IPS DF 4.7 (cell line): ENCODE measurements around the gene CCSER1.

Source experiments
- DNase-seq: peaks from one replicate; pipeline ENCODE4 v3.0.0-alpha.2; 2013; ENCODE audit warnings: low spot score; ENCODE audit errors: extremely low read depth

The CCSER1 gene

DNA sequence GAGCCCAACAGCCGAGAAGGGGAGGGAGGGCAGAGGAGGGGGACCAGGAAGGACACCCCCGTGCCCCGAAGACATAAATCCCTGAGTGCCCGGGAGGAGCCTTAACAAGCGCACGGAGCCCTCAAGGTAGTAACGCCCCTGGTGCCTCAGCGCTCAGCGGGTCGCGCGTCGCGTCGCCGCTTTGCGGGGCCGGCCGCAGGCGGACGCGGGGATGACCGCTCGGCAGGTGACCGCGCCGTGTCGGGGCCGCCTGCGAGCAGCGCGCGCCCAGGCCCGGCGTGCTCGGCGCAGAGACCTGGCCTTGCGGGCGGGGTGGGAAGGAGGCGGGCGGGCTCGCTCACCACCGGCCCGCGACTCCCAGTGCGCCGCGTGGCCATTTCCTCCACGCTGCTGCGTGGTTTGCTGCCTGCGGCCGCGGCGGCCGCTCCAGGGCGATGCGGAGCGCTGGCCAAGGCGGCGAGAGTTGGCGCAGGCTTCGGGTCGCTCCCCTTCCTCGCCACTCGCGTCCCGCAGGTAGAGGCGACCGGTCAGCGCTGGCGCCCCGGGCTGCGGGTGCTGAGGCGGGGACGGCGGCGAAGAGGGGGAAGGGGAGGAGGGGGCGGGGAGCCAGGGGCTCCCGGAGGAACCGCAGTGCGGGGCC is 632 bp downstream of the CCSER1 start:
- DNase-seq, result no peak

DNA sequence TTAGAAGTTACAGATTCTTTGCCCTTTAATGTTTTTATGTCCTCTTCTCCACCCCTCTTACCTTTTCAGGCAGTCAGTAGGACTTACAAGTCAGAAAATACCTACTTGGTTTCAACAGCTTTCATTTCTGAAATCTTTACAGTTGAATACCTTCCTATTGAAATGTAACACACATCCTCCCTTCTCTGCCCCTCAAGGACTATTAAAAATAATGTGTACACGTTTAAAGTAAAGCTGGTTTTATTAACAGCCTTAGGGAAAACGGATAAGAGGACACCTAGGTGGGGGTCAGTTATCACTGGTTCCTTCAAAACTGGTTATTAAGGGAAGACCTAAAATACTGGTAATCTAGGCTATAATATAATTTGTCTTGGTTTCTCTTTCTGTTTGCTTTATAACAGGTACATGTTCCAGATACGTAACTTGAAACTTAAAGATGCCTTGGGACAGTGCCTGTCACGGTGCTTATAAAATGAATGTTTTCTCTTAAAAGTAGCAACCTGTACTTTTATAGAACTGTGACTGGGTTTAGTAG is 1.8 kb downstream of the CCSER1 start:
- DNase-seq, result no peak

DNA sequence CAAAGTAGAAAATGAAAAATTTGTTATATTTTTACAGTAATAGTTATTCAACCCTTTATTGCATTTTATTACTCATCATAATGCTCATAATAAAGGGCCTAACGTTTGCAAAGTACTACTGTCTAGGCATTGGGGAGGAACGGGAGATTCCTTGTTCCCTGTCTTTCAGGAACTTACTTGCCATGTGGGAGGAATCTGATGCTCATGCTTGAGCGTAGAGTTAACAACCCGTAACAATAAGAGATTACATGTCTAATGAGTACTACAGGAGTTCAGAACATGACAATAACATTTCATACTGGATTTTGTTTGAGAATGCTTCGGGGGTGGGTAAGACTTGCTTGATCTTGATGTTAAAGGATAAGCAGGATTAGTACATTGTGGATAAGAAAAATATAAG is 2.9 kb downstream of the CCSER1 start:
- DNase-seq, result no peak

DNA sequence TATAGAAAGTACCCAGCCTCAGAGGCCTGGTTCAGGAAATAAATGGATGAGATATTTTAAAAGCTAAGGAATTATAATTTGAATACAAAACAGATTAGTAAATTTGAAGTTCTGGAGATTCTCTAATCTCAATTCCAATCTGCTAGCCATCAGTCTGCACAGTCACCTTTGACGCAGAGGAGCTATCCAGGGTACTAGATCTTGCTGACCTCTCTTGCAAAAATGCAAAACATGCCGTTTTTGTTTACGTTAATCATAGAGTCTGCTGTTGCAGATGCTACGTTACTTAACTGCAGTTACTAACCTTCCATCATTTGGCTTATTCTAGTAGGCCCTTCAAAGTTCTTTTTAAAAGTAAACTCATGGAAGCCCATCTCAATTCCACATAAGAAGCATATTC is 10.4 kb downstream of the CCSER1 start:
- DNase-seq, result no peak

DNA sequence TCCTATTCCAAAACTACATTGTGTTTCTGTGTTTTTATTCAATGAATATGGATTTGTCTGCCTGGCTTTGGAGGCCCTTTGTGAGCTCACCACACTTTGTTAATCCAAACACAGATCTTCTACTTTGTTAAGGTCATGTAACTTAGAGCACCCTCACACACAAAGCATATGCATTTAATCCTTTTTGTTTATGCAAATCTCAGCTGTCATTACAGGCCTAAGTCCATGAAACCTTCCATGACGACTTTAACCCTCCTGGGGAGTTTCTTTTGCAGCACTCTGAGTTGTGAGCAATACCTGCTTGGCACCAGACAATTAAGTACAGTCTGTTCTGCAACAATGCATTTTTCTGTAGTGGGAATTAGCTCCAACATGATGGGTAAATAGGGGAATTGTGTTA is 14.9 kb downstream of the CCSER1 start:
- DNase-seq, result no peak

DNA sequence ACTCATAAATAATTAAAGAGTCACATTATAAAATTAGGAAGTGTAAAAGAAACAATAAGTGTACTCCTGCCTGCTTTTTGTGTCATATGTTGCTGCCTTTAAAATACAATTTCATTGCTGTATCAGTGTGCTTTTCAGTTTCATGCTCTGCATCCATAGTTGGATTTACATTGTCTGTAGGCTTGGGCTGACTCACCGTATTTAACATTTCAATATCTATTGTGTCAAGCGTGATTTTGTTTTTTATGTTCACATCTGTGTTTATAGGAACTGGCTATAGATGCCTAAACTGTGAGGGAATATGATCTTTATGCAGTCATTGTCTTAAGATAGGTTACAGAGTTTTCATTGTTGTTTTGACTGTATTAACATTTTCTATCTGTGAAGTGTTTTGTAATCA is 18.1 kb downstream of the CCSER1 start:
- no peak for DNase-seq

DNA sequence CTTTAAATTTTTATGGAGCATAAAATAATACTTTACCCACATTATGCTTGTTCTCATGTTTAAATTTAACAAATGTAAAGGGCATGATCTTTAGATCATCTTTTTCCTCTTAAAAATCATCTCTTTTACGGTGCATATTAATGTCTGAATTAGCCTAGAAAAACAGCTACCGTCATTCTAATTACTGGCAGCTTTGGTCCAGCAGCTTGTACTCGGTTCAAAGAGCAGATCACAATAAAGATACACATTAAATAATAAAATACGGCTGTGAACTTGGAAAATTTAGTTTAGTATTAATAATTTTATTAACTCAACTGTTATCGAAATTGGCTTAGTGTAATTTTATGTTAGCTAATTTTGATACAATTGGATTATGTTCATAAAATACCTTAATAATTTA is 19.1 kb downstream of the CCSER1 start:
- no peak for DNase-seq

DNA sequence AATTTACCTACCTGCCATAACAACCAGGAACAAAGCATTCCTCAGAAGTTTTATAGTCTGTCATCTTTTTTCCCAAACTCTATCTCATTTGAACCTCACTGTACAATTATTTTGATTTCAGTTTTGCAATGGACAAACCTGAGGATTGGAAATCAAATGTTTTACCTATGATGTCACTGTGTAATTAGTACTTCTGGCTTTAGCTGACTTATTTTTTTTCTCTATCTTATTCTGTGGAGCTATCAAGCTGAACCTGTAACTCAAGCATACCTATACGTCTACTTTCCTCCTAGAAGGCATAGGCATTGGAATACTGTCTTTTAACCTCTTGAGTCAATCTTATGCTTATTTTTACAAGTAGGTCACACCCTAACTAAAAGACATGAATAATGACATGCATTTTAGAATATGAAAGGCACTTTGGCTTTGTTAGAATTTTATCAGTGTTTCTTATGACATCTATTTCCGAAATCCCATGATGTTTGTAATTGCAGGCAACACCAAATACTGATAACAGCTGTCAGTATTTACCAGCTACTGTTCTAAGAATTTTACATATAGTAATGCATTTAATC is 21.5 kb downstream of the CCSER1 start:
- DNase-seq, result no peak

DNA sequence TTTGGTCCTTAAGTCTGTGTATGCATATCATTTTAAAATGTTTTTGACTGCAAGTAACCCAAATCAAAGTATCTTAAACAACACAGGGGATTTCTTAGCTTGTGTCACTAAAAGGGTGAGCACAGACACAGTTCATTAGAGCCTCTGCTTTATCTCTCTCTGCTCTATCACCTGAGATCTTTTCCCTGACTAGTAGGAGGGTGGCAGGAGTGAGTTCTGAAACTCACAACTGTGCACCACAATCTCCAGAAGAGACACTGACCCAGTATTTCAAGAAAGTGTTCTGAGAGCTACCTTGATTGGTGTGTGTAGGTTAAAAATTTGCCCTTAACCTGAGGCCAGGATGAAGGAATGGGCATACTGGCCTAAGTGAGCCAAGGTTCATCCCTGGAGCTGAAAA is 24.8 kb downstream of the CCSER1 start:
- DNase-seq, result no peak

DNA sequence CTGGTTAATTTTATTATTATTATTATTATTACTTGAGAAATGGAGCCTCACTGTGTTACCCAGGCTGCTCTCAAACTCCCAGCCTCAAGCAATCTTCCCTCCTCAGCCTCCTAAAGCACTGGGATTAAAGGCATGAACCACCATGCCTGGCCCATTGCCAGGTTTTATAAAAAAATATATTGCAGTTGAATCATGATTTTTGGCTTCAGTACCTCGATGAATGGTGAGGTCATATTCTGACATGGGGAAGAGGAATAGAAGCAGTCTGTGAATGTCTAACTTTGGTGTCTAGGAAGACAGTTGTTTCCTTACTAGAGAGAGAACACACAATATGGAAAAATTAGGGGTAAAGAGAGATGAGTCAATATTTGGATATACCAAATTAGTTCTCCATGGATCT is 32.0 kb downstream of the CCSER1 start:
- DNase-seq, result no peak

DNA sequence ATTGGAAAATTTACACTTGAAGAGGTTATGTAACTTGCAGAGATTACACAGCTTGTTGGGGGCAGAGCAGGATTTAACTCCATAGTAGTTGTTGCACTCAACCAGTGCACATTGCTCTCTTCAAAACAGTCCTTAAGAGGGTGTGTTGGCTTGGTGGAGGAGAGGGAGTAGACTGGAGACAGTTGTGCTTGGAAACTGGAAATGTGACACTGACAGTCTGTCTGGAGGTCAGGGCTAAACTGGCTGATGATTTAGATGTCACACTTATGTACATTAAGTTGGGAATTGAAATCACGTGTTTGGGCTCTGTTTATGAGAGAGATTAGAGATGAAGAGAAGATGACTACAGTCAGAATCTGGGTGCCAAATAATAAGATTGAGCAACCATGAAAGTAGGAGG is 32.9 kb downstream of the CCSER1 start:
- DNase-seq, result no peak

DNA sequence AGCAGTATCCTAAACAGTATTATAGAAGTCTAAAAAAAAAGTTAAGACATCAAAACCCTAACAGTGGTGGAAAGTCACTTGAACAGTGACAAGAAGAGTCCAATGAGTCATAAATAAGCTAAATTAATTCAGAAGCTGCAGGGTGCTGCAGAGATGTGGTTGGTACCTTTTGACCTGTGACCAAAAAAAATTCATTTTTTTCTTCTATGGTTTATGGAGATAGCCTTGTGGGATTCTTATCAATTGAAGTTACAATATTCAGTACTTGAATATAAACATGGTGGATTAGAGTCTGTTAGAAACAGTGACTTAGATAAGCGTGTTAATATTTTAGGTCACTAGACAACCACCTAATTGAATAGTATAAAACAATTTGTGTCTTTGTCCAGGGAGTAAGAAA is 35.4 kb downstream of the CCSER1 start:
- no peak for DNase-seq

DNA sequence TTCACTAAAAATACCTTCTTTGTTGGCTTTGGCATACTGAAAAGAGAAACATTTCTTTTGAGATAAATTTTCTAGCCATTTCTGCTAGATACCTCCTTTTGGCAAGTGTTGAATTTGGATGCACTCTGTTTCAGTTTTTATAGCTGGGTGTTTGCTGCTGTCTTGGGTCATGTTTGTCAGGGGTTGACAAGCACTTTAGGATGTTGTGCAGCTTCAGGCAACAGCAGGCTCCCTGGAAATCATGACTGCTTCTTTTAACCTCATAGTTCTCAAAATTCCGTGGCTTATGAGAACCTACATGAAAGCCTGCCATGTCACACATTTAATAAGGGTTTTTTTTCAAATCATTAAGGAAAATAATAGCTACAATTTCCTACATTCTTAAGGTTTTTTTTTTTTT is 36.7 kb downstream of the CCSER1 start:
- DNase-seq, result no peak

DNA sequence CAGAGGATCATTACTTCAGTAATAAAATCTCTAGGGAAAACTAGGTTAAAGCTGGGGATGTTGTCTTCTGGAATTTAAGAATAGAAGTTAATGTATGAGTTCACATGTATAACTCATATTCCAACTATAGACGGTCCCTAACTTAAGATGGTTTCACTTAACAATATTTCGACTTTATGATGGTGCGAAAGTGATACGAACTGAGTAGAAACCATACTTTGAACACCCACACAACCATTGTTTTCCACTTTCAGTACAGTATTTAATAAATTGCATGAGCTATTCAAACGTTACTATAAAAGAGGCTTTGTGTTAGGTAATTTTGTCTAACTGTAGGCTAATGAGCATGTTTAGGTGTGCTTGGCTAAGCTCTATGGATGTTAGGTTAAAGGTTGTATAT is 38.7 kb downstream of the CCSER1 start:
- no peak for DNase-seq

DNA sequence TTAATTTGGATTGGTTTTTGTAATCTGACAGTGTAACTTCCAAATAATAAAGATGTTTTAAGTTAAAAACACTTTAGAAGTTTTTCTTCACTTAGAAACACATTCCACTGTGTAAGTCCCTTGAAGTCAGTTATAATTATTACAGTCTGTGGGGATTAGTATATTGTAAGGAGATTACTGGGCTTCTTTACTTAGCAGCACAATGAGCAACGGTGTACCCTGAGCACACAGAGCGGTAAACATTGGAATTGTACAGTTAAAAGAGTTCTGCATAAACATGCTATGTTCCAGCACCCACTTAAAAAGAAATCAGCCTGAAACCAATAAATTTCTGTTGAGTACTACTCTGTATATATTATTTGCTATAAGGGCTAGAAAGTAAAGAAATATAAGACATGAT is 44.3 kb downstream of the CCSER1 start:
- DNase-seq, result no peak

DNA sequence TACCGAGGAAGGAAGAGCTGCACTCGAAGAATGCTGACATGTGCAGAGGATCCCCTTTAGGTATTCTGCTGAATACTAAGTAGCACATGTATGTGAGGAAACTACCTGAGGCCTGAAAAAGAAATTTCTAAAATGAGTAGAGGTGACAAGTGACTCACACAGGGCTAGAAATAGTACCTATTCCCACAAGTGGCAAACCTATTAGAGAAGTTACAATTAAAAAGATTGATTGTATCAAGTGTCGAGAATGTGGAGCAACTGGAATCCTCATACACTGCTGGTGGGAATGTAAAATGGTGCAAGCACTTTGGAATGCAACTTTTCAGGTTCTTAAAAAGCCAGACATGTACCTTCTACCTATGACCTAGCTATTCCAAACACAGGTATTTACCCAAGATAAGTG is 47.4 kb downstream of the CCSER1 start:
- no peak for DNase-seq

DNA sequence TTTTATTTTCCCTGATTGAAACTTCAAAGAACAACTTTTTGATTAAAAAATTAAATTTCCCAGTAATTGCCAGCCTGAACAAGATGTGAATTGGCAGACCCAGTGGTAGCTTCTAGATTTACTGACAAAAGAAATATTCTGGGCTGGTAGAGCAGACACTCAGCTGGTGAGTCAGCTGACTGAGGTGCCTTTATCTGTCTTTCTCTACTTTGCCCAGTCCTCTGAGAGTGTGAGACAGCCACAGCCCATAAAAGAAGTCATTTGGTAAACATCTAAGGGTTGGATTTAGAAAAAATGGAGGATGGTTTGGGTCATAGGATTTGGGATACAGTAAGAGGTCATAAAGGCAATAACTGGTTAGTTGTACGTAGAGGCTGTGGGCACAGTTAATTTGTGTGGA is 54.5 kb downstream of the CCSER1 start:
- DNase-seq, result no peak

DNA sequence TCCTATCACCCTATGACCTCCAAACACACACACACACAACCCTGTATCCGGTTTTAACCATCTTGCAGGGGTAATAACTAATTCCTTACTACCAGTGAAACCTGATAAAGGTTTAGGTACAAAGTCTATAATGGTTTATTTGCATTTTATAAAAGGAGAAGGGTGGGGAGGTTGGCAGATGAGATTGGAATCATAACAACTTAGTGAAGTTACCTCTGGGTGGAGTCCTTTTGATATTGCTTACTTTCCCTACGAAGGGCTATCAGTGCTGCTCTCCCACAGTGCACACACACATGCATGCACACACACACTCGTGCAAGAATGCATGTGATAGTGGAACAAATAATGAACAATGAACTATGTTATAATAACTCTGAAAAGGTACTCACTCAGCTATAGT is 56.1 kb downstream of the CCSER1 start:
- no peak for DNase-seq

DNA sequence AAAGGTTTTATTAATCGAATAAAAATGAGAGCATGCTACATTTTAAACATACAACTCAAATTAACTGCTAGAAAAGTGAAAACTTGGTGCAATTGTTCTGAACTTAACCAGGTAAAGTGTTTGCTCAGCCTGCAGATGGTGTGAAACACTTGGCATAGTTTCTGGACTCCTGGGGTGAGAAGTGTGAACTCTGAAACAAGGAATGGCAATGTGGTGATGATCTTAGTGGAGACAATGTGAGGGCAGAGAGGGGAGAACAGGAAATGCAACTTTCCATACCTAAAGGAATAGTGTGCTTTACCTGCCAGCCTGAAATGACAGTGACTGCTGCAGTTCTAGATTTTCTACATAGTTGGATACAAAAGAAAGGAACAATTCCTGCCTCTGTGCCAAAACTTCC is 57.4 kb downstream of the CCSER1 start:
- DNase-seq, result no peak

DNA sequence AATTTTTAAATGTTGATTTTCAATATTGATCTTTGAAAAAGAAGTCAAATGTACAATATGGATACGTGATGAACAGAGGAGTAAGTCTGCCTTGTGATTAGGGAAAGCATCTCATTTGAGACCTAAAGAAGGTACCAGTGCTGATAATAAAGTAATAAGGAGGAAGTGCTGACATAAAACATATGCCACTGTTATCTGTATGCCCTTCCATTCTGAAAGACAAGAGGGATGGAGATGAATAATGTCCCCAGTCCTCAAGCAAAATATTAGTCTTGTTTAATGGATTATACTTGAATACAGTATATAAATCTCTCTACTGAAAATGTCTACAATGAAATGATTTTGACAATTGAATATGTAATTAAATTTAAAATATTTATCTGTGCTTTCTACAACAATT is 58.2 kb downstream of the CCSER1 start:
- DNase-seq, result no peak

DNA sequence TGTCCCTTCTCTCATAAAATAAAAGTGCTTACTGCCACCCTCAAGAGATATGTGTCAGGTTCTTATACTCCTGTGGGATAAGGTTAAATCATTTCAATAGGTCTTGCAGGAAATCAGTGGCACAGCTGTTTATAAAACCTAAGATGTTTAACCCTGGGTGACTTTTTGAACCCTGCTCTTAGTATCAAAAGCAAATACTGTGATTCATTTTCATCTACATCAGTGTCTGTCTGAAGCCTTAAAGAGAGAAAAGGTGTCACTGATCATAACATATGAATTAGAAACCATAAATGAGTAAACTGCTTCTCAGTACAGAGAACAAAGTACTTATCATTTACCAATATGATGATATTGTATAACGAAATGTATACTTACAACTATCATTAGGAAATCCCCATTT is 59.0 kb downstream of the CCSER1 start:
- DNase-seq, result no peak

DNA sequence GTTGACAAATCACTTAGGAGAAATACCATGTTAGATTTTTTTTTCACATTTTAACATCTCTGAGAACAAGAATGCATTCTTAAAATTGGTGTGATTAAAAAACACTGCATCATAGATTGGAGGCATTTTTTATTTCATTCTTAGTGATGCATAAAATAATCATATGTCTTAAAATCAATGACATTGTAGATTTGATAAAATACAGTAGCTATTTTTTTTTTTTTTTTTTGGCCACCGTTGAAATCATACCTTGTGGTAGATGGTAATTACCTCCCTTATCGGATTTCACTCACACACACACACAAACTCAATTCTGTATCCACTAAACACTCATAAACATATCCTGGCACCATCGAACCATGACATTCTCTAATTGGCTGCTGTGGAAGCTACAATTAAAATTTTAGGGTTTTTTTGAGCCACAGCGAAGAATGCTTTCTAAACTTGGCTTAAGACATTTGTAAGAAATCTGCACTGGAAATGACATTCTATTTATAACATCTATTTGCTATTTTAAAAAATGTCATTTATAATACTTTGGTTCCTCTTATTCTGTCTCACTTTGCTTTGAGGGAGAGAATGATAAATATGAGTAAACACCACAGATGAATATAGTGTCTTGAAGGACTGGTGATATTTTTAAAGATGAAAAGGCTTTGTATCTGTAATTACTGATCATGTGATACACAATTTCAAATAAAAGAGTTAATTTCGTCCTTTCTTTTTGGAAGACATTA is 60.1 kb downstream of the CCSER1 start:
- DNase-seq, result no peak

DNA sequence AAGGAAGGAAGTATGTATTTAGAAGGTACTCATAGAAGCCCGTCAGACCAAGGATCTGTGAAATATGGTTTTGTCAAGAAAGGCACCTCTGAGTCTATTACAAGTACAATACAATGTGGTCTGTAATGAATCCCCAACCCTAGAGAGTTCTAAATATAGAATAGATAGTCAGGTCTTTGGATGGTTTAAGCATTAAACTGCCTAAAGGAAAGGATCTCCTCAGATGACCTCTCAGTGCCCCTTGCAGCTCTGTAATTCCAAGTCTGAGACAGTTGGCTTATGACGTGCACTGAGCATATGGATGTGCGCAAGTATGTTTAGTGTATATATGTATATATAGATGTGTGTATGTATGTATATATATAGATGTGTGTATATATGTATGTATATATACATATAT is 62.0 kb downstream of the CCSER1 start:
- no peak for DNase-seq
